Stimulated activated CD4-positive, alpha-beta T cell treated with anti-CD3 and anti-CD28 coated beads, Interleukin-2, amount 100 ng/mL, for 48 hours (primary cell): ENCODE results near the gene PIAS1.

Source experiments
- DNase-seq, 2 donors: peaks; one replicate each; pipeline ENCODE4 v3.0.0-alpha.2; 2020

Gene PIAS1

GRCh38 chr15:68063606-68064005 is 9.5 kb downstream of the PIAS1 start:
- no peak for DNase-seq

DNA sequence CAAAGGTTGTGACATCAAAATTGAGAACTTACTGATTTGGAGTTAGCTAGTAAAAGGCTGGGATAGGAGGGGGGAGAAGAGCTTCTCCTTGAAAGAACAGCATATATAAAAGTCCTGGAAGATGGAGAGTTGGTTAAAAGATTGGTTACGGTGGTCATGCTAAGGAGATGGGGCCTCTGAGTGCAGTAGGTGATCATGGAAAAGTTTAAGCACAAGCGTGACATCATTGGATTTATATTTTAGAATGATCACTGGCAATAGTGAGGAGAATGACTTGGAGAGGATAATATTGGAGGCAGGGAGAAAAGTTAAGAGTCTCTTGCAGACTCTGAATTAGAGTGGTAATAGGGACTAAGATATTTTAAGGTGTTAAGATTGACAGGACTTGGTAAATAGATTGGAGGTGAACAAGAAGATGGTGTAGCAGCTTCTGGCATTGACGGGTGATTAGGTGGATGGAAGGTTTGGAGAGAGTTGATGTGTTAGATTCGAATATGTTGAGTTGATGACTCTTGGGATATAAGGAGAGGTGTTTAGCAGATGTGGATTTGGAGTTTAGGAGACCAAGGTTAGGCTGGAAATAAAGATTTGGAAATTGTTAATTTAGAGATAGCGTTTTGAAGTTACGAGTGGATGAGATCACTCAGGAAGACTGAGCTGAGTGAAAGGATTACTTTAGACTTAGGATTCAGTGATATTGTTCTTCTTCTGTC is 19.6 kb downstream of the PIAS1 start:
- DNase-seq: no peak

DNA sequence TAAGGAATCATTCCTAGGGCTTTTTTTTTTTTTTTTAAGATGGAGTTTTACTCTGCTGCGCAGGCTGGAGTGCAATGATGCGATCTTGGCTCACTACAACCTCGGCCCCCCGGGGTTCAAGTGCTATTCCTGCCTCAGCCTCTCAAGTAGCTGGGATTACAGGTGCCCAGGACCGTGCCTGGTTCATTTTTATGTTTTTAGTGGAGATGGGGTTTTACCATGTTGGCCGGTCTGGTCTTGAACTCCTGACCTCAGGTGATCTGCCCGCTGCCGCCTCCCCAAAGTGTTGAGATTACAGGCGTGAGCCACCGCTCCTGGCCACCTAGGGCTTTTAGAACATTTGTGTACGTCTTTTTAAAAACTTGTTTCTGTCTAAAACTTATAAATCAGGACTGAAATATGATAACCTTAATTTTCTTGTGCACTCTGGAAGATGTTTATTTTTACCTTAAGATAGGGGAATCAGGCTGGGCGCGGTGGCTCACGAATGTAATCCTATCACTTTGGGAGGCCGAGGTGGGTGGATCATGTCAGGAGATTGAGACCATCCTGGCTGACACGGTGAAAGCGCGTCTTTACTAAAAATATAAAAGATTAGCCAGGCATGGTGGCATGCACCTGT is 21.8 kb downstream of the PIAS1 start:
- no peak for DNase-seq

GRCh38 chr15:68078365-68078764 is 24.2 kb downstream of the PIAS1 start:
- no peak for DNase-seq

- no peak for DNase-seq
Observed at GRCh38 chr15:68080334-68080733, 26.2 kb downstream of the PIAS1 start.

DNA sequence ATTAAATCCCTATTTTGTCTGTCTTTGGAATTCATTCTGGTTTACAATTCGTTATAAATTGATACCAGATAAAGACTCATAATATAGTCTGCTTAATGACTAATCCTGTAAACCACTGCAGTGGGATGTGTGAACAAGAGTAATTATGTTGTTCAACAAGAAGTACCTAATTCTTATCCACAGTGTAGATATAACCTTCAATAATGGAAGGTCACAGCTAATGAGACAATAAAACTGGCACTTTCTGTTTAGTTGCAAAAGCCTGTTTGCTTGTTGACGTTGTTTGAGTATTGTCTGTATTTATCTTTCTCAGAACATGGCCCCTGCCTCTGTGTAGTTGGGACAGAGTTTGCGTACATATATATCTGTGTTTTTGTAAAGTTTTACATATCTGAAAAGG is 26.7 kb downstream of the PIAS1 start:
- no peak for DNase-seq

GRCh38 chr15:68081869-68082505 is 27.9 kb downstream of the PIAS1 start:
- no peak for DNase-seq

- DNase-seq: no peak
Observed at GRCh38 chr15:68082735-68083134, 28.6 kb downstream of the PIAS1 start.

DNA sequence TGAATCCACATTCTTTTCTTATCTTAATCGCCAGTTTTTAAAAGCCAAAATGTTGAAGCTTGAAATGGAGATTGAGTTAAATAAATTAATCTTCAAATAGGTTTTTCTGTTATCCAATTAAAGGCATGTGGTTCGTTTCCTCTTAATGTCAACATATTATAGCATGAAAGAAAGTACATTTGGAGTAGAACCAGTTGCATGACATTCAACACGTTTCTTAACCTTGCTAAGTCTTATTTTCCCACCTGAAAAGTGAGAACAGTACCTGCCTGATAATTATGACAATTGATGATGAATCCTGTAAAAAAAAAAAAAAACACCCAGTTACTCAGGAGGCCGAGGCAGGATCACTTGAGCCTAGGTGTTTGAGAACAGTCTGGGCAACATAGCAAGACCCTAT is 29.3 kb downstream of the PIAS1 start:
- DNase-seq: no peak

DNA sequence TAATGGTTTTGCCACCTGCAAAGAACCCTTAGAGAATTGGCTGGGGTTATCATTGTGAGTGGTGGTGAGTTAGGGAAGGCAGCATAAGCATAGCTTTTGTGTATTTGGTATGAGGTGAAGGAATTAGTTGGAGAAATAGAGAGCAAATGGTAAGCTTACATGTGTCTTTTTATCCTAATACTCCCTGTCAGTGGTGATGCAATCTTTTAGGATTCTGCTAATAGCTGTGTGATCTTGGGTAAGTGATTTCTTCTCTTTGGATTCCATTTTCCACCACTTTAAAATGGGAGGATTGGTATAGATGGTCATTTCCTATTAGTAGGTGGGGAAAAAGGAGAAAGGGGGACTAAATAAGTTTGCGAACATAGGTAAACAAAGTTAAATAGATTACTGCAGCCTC is 30.9 kb downstream of the PIAS1 start:
- no peak for DNase-seq

DNA sequence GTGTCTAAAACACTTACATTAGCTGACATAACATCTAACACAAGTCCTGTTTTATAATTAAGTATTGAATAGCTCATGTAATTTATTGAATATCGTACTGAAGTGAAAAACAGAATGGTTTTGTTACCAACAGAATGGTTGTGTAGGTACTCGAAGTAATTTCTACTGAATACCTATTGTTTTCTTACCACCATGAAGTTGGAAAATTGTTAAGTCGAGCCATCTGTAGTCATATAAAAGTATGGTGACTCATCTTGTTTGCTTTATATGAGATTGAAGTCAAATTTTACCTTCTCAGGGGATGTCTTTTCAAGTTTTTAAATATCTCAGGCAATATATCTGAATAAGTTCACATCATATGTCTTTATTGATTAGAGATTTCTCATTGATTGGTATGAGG is 37.6 kb downstream of the PIAS1 start:
- no peak for DNase-seq

DNA sequence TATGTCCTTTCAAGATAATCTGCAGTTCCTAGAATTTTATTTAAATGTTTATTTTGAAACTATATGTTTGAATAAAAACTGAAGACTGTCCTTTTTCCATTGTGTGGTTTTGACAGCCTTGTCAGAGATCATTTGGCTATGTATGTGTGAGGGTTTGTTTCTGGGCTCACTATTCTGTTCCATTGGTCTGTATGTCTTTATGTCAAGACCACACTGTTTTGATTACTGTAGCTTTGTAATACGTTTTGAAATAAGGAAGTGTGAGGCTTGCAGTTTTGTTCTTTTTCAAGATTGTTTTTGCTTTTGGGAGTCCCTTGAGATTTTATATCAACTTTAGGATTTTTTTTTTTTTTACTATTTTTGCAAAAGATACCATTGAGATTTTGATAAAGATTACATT is 42.0 kb downstream of the PIAS1 start:
- DNase-seq: no peak

DNA sequence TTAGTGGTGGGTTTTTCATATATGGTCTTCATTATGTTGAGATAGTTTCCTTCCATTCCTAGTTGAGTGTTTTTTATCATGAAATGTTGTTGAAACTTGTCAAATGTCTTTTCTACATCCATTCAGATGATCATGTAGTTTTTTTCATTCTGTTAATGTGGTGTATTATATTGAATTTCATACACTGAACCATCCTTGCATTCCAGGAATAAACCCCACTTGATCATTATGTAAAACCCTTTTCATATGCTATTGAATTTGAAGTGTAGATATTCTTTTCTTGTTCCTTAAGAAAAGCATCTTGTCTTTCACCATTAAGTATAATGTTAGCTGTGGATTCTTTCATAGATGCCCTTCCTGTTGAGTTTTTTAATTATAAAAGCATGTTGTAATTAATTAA is 42.9 kb downstream of the PIAS1 start:
- no peak for DNase-seq

- DNase-seq: no peak
Observed at GRCh38 chr15:68098465-68098864, 44.4 kb downstream of the PIAS1 start.

GRCh38 chr15:68100194-68100593 is 46.1 kb downstream of the PIAS1 start:
- no peak for DNase-seq

GRCh38 chr15:68103603-68104002 is 49.5 kb downstream of the PIAS1 start:
- DNase-seq: no peak

DNA sequence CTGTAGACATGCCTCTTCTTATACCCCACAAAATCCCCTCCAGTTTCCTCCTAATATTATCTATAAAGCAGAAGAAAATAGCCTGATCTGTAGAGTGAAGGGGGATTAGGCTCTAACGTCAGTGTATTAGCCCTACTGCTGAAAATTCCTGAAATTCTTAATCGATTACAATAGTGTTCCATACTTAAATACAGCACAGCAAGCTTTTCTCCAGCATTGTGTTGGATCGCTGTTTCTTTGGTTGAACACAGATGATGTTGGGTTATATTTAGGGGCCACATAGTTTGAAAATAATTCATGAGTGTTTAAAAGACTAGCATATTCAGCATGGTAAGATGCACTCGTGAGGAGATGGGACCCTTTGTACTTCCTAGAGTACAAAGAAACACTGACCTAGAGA is 52.5 kb downstream of the PIAS1 start:
- DNase-seq: no peak

DNA sequence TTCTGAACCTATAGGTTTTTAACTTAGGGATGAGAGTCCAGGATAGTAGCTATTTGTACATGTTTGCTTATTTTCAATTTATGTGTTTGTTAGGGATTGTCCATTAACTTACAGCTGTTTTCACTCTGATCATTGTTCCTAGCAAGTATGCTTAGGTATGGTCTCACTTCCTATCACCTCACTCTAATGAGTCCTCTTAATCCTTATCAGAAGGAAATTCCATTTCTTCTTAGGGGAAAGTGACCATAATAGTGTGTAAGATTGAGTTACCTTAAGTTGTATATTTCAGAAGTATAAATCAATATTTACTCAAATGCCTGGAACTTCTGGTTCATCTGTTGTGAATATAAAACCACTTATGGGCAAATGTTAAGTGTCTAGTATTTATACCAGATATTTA is 53.0 kb downstream of the PIAS1 start:
- no peak for DNase-seq

DNA sequence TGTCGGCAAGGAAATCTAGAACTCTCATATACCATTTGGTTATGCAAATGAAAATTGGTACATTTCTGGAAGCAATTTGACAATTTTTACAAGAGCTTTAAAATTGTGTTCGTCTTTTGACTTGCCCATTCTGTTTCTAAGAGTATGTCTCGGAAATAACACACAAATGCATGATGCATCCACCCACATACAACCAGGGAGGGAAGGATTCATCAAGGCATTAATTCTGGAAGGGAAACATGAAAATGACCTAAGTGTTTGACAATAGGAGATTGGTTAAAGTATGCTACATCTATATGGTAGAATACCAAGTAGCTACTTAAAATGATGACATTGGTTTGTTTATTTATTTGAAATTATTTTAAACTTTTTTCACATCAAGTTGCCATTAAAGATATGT is 58.6 kb downstream of the PIAS1 start:
- no peak for DNase-seq

- DNase-seq: no peak
Observed at GRCh38 chr15:68113273-68113672, 59.2 kb downstream of the PIAS1 start.

DNA sequence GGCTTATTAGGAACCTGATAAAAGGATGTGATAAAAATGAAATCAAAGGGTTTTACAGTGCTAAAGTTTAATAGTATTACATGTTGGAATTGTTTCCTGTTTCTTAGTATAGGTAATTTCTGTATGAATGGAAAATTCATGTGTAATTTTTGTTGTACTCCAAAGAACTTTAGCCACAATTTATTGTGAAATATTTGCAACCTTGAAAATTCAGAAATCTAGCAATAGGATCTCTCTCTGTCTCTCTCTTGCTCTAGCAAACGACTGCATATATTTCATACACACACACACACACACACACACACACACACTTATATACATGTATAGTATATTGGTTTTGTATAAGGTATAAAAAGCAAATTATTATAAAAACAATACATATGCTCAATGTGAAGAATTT is 59.6 kb downstream of the PIAS1 start:
- DNase-seq: no peak

- no peak for DNase-seq
Observed at GRCh38 chr15:68114356-68114755, 60.2 kb downstream of the PIAS1 start.

GRCh38 chr15:68114840-68115239 is 60.7 kb downstream of the PIAS1 start:
- no peak for DNase-seq

- DNase-seq: no peak
Observed at GRCh38 chr15:68124700-68125099, 70.6 kb downstream of the PIAS1 start.

GRCh38 chr15:68126396-68126795 is 72.3 kb downstream of the PIAS1 start:
- DNase-seq: no peak
